ENCODE results near the gene MANBA. TPM values are rescaled to one million over a fixed set of nuclear protein-coding genes. Genes with fewer than 3 reads are reported as not detected.

The MANBA gene
- polyA plus RNA-seq, 2 donors: 4.3 to 4.7 TPM

- no peaks in the 10 kb centered on the region for H3K9me3 ChIP-seq (ENCODE audit: control insufficient read depth in 2 of 2, insufficient read depth in 1 of 2, low read depth in 1 of 2, low read length in 1 of 2)
- 55 to 63% methylated on average over 1 of the region's 1 CpG for WGBS, 2 donors
- no peak overlapping the region for H3K4me3 ChIP-seq (ENCODE audit: low read depth in 1 of 2, low read length in 2 of 2)
- peaks cover 0 to 5% of the 10 kb centered on the region in 2 donors for H3K36me3 ChIP-seq (ENCODE audit: control insufficient read depth in 2 of 2, insufficient read depth in 2 of 2, low read length in 1 of 2)
- no peaks in the 10 kb centered on the region for H3K27me3 ChIP-seq (ENCODE audit: control insufficient read depth in 1 of 2, insufficient read depth in 2 of 2, low read length in 2 of 2)
- H3K4me1 ChIP-seq (ENCODE audit: control insufficient read depth in 2 of 2, insufficient read depth in 2 of 2, low read length in 1 of 2): no peaks in the 10 kb centered on the region
- H3K27ac ChIP-seq (ENCODE audit: low read depth in 2 of 2, low read length in 1 of 2): no peak overlapping the region
Observed at GRCh38 chr4:102638621-102639020, 122.1 kb downstream of the MANBA start.

- Histone ChIP-seq H3K36me3 (ENCODE audit: control insufficient read depth in 2 of 2, insufficient read depth in 2 of 2, low read length in 1 of 2) (peaks cover 0 to 5% of the 10 kb centered on the region in 2 donors), H3K4me3 (ENCODE audit: low read depth in 1 of 2, low read length in 2 of 2) (no peak overlapping the region)
Observed at GRCh38 chr4:102637391-102637790, 123.4 kb downstream of the MANBA start.

DNA sequence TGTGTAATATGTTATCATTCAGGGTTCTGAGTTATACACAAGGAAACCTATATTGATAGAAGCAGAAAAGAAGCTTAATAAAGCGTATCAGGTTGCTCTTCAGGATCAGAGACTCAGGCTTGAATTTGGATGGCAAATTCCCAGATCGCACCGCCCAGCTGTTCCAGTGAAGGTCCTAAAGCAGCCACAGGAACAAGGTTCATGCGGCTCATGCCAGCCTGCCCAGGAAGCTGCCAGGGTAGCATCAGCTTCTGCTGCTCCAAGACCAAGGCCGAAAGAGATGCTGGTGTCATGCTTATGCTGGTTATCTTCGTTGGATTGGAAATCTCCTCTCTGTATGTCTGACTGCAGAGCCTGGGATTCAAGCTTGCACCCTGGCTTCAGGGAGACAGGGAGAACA, 127.7 kb downstream of the MANBA start:
- no peak overlapping the region for H3K4me3 ChIP-seq (ENCODE audit: low read depth in 1 of 2, low read length in 2 of 2)
- no peaks in the 10 kb centered on the region for H3K9me3 ChIP-seq (ENCODE audit: control insufficient read depth in 2 of 2, insufficient read depth in 1 of 2, low read depth in 1 of 2, low read length in 1 of 2)
- no peaks in the 10 kb centered on the region for H3K4me1 ChIP-seq (ENCODE audit: control insufficient read depth in 2 of 2, insufficient read depth in 2 of 2, low read length in 1 of 2)
- no peaks in the 10 kb centered on the region for H3K27me3 ChIP-seq (ENCODE audit: control insufficient read depth in 1 of 2, insufficient read depth in 2 of 2, low read length in 2 of 2)
- peaks cover 0 to 3% of the 10 kb centered on the region in 2 donors for H3K36me3 ChIP-seq (ENCODE audit: control insufficient read depth in 2 of 2, insufficient read depth in 2 of 2, low read length in 1 of 2)
- H3K27ac ChIP-seq (ENCODE audit: low read depth in 2 of 2, low read length in 1 of 2): no peak overlapping the region
- 78% methylated on average over 6 of the region's 6 CpGs for WGBS, 2 donors

More at GRCh38 chr4:102637391-102637790, 123.4 kb downstream of the MANBA start:
- WGBS, 2 donors: 88 to 90% methylated on average over 3 of the region's 3 CpGs
- Histone ChIP-seq H3K27me3 (ENCODE audit: control insufficient read depth in 1 of 2, insufficient read depth in 2 of 2, low read length in 2 of 2) (no peaks in the 10 kb centered on the region), H3K27ac (ENCODE audit: low read depth in 2 of 2, low read length in 1 of 2) (no peak overlapping the region), H3K9me3 (ENCODE audit: control insufficient read depth in 2 of 2, insufficient read depth in 1 of 2, low read depth in 1 of 2, low read length in 1 of 2) (no peaks in the 10 kb centered on the region), H3K4me1 (ENCODE audit: control insufficient read depth in 2 of 2, insufficient read depth in 2 of 2, low read length in 1 of 2) (no peaks in the 10 kb centered on the region)

DNA sequence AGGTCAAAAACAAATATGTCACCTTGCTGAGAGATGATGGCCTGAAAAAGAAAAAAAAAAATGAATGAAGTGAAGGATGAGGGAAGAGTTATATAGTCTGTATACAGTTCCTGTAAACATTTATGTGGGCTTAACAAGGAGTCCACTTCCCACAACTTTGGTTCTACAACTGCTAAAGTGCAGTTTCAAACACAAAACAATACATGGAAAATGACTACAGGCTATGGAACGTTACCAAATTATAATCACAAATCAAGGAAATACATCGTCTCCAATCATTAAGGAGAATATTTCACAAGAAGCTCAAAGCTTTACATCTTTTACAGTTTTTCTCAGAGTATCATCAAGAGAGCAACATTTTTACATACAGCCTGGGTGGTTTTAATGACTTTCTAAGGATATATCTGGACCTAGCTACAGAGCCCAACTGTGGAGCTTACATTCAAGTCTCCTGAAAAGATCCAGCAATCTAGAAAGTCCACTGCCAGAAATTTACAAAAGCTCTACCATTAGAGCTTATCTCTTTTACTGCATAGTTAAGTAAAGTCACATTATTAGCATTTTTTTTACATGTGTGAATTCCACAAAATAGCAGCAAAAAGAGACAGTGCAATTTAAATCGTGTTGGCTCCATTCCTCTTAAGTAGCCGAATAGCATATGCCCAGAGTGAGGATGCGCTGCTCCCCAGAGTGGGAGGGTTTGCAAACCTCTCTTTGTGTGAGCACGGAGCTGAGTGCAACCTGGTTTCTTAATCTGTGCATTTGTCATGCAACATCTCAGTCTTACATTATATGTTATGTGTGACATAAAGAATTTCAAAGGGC, 128.3 kb downstream of the MANBA start:
- Histone ChIP-seq H3K36me3 (ENCODE audit: control insufficient read depth in 2 of 2, insufficient read depth in 2 of 2, low read length in 1 of 2) (peaks cover 0 to 3% of the 10 kb centered on the region in 2 donors), H3K4me1 (ENCODE audit: control insufficient read depth in 2 of 2, insufficient read depth in 2 of 2, low read length in 1 of 2) (no peaks in the 10 kb centered on the region), H3K9me3 (ENCODE audit: control insufficient read depth in 2 of 2, insufficient read depth in 1 of 2, low read depth in 1 of 2, low read length in 1 of 2) (no peaks in the 10 kb centered on the region), H3K4me3 (ENCODE audit: low read depth in 1 of 2, low read length in 2 of 2) (no peak overlapping the region), H3K27ac (ENCODE audit: low read depth in 2 of 2, low read length in 1 of 2) (no peak overlapping the region), H3K27me3 (ENCODE audit: control insufficient read depth in 1 of 2, insufficient read depth in 2 of 2, low read length in 2 of 2) (no peaks in the 10 kb centered on the region)
- WGBS, 2 donors: 55 to 58% methylated on average over 6 of the region's 6 CpGs

GRCh38 chr4:102631616-102632015, 129.2 kb downstream of the MANBA start:
- Histone ChIP-seq H3K36me3 (ENCODE audit: control insufficient read depth in 2 of 2, insufficient read depth in 2 of 2, low read length in 1 of 2) (peaks cover 0 to 3% of the 10 kb centered on the region in 2 donors), H3K27ac (ENCODE audit: low read depth in 2 of 2, low read length in 1 of 2) (no peak overlapping the region), H3K4me1 (ENCODE audit: control insufficient read depth in 2 of 2, insufficient read depth in 2 of 2, low read length in 1 of 2) (no peaks in the 10 kb centered on the region), H3K27me3 (ENCODE audit: control insufficient read depth in 1 of 2, insufficient read depth in 2 of 2, low read length in 2 of 2) (no peaks in the 10 kb centered on the region), H3K4me3 (ENCODE audit: low read depth in 1 of 2, low read length in 2 of 2) (no peak overlapping the region), H3K9me3 (ENCODE audit: control insufficient read depth in 2 of 2, insufficient read depth in 1 of 2, low read depth in 1 of 2, low read length in 1 of 2) (no peaks in the 10 kb centered on the region)
- WGBS, 2 donors: 76 to 79% methylated on average over 7 of the region's 7 CpGs

- 84 to 88% methylated on average over 13 of the region's 13 CpGs for WGBS, 2 donors
- Histone ChIP-seq H3K36me3 (ENCODE audit: control insufficient read depth in 2 of 2, insufficient read depth in 2 of 2, low read length in 1 of 2) (no peaks in the 10 kb centered on the region), H3K27ac (ENCODE audit: low read depth in 2 of 2, low read length in 1 of 2) (no peak overlapping the region), H3K9me3 (ENCODE audit: control insufficient read depth in 2 of 2, insufficient read depth in 1 of 2, low read depth in 1 of 2, low read length in 1 of 2) (no peaks in the 10 kb centered on the region), H3K4me3 (ENCODE audit: low read depth in 1 of 2, low read length in 2 of 2) (no peak overlapping the region), H3K27me3 (ENCODE audit: control insufficient read depth in 1 of 2, insufficient read depth in 2 of 2, low read length in 2 of 2) (no peaks in the 10 kb centered on the region), H3K4me1 (ENCODE audit: control insufficient read depth in 2 of 2, insufficient read depth in 2 of 2, low read length in 1 of 2) (peaks cover 0 to 2% of the 10 kb centered on the region in 2 donors)
Observed at GRCh38 chr4:102629673-102630072, 131.1 kb downstream of the MANBA start.

GRCh38 chr4:102627831-102628523, 132.8 kb downstream of the MANBA start:
- Histone ChIP-seq H3K9me3 (ENCODE audit: control insufficient read depth in 2 of 2, insufficient read depth in 1 of 2, low read depth in 1 of 2, low read length in 1 of 2) (no peaks in the 10 kb centered on the region), H3K36me3 (ENCODE audit: control insufficient read depth in 2 of 2, insufficient read depth in 2 of 2, low read length in 1 of 2) (no peaks in the 10 kb centered on the region), H3K4me3 (ENCODE audit: low read depth in 1 of 2, low read length in 2 of 2) (no peak overlapping the region), H3K27me3 (ENCODE audit: control insufficient read depth in 1 of 2, insufficient read depth in 2 of 2, low read length in 2 of 2) (no peaks in the 10 kb centered on the region), H3K4me1 (ENCODE audit: control insufficient read depth in 2 of 2, insufficient read depth in 2 of 2, low read length in 1 of 2) (peaks cover 0 to 2% of the 10 kb centered on the region in 2 donors), H3K27ac (ENCODE audit: low read depth in 2 of 2, low read length in 1 of 2) (no peak overlapping the region)
- WGBS, 2 donors: 64 to 68% methylated on average over 3 of the region's 3 CpGs

GRCh38 chr4:102625232-102625930, 135.4 kb downstream of the MANBA start:
- Histone ChIP-seq H3K36me3 (ENCODE audit: control insufficient read depth in 2 of 2, insufficient read depth in 2 of 2, low read length in 1 of 2) (no peaks in the 10 kb centered on the region), H3K4me3 (ENCODE audit: low read depth in 1 of 2, low read length in 2 of 2) (no peak overlapping the region), H3K27ac (ENCODE audit: low read depth in 2 of 2, low read length in 1 of 2) (no peak overlapping the region), H3K27me3 (ENCODE audit: control insufficient read depth in 1 of 2, insufficient read depth in 2 of 2, low read length in 2 of 2) (no peaks in the 10 kb centered on the region), H3K4me1 (ENCODE audit: control insufficient read depth in 2 of 2, insufficient read depth in 2 of 2, low read length in 1 of 2) (peaks cover 0 to 2% of the 10 kb centered on the region in 2 donors), H3K9me3 (ENCODE audit: control insufficient read depth in 2 of 2, insufficient read depth in 1 of 2, low read depth in 1 of 2, low read length in 1 of 2) (no peaks in the 10 kb centered on the region)
- 70 to 78% methylated on average over 3 of the region's 3 CpGs for WGBS, 2 donors

GRCh38 chr4:102624505-102624904, 136.3 kb downstream of the MANBA start:
- H3K9me3 ChIP-seq (ENCODE audit: control insufficient read depth in 2 of 2, insufficient read depth in 1 of 2, low read depth in 1 of 2, low read length in 1 of 2): no peaks in the 10 kb centered on the region
- H3K36me3 ChIP-seq (ENCODE audit: control insufficient read depth in 2 of 2, insufficient read depth in 2 of 2, low read length in 1 of 2): no peaks in the 10 kb centered on the region
- peaks cover 0 to 2% of the 10 kb centered on the region in 2 donors for H3K4me1 ChIP-seq (ENCODE audit: control insufficient read depth in 2 of 2, insufficient read depth in 2 of 2, low read length in 1 of 2)
- WGBS, 2 donors: 85 to 88% methylated on average over 4 of the region's 4 CpGs
- H3K4me3 ChIP-seq (ENCODE audit: low read depth in 1 of 2, low read length in 2 of 2): no peak overlapping the region
- no peaks in the 10 kb centered on the region for H3K27me3 ChIP-seq (ENCODE audit: control insufficient read depth in 1 of 2, insufficient read depth in 2 of 2, low read length in 2 of 2)
- no peak overlapping the region for H3K27ac ChIP-seq (ENCODE audit: low read depth in 2 of 2, low read length in 1 of 2)
